HuH-7.5 (cell line): ENCODE data around the gene ARID1B.

ENCODE experiments used
- DNase-seq: peaks from one replicate; pipeline ENCODE4 v3.0.0; 2011; ENCODE audit warnings: low spot score

The ARID1B gene

DNA sequence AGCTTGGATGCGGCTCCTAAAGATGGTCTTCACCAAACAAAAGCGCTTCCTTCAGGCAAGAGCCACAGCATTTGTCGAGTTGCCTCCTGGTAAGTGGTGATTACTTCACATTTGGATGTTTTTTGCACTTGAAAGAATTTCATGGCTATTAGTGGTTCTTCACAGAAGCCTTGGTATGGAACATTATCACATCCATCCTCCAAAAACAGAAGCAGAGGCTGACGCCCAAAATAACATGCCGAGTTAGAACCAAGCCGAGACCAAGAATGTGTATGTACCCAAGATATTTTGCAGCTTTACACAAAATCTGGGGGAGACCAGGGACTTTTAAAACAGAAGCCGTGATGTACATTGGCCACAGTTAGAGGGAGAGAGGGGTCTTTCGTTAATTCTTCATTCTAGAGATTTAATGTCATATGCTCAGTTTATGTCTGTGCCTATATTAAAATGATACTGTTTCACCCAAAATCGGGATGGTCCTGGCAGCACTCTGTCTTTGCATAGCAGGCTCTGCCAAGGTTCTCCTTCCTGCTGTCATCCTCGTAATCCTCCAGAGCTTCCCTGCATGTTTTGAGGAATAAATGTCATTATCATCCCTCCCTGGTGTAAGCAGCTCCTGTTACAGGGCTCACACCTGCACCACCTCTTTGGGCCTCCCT lies 436.9 kb downstream of the ARID1B start:
- no peak for DNase-seq

DNA sequence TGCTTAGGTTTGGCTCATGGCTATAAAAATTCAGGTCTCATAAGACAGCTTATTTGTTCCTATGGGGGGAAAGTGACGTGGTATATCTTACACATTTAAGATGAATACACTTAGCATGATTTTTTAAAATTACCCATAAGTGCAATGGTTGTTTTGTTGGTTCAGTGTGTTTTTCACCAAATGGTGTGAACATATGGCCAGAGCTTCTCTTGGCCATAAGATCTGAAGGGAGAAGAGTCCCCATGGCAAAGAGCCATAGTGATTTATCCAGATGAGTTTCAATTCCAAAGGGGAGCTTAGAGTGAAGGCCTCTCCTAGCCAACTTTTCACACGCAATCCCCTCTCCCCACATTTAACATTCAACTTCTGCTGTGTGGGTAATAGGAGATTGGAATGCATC lies 438.5 kb downstream of the ARID1B start:
- no peak for DNase-seq

DNA sequence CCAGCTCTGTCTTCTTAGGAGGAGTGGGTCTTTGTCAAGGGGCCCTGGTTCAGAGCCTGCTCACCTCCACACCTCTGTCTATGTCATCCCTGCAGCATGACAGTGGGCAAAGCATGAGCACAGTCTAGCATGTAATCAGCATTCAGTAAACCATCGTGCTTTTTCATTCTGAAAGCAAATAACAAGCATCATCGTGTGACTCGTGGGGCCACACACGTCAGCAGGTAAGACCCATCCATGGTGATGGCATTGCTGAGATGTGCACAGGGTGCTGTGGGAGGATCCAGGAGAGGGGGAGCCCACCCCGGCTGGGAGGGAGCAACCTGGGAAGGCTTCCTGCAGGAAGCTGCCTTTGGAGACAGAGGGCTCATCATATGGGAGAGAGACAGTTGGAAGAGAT lies 439.4 kb downstream of the ARID1B start:
- no peak for DNase-seq

DNA sequence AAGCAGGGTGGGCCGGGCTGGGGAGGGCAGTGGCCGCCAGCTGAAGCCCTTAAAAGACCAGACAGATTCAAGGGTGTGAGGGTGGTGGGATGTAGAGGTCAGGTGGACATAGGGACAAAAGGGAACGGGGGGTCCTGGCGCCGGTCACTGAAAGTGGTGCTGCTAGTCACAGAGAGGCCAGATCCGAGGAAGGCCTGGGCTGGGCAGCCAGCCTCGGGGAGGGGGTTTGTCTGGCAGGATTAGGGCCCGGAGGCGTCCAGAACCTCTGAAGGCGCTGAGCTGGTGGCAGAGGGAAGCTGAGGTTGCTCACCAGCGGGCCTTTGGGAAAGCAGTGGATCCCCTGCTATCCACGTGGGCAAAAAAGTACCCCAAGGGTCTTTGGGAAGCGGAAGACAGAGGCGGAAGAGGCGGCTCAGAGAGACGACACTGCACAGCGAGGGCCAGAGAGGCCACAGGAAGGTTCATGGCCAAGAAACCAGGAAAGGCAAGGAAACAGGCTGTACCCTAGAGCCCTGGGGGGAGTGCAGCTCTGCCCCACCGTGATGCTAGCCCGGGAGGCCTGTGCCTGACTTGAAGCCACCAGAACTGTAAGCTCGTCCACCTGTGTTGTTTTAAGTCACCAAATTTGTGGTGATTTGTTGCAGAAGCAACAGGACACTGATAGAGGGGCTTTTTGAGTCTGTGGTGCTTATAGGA lies 440.2 kb downstream of the ARID1B start:
- no peak for DNase-seq

DNA sequence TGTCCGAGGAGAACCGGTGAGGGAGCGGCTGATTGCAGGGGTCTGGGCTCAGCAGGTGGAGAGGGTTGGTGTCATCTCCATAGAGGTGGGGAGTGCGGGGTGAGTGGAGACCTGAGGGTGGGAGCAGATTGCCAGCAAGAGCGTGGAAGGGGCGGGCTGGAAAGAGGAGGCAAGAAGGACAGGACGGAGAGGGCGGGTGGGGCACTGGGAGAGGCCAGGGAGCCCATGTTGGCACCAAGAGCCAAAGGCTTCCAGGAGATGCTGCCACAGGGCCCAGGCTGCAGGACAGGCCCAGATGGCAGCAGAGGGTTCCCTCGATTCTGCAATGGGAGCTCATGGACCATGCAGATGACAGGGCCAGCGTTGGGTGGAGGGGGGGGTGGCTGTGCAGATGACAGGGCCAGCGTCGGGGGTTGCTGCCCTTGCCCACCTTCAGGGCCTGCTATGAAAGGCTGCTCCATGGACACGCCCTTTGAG lies 440.8 kb downstream of the ARID1B start:
- DNase-seq: no peak

DNA sequence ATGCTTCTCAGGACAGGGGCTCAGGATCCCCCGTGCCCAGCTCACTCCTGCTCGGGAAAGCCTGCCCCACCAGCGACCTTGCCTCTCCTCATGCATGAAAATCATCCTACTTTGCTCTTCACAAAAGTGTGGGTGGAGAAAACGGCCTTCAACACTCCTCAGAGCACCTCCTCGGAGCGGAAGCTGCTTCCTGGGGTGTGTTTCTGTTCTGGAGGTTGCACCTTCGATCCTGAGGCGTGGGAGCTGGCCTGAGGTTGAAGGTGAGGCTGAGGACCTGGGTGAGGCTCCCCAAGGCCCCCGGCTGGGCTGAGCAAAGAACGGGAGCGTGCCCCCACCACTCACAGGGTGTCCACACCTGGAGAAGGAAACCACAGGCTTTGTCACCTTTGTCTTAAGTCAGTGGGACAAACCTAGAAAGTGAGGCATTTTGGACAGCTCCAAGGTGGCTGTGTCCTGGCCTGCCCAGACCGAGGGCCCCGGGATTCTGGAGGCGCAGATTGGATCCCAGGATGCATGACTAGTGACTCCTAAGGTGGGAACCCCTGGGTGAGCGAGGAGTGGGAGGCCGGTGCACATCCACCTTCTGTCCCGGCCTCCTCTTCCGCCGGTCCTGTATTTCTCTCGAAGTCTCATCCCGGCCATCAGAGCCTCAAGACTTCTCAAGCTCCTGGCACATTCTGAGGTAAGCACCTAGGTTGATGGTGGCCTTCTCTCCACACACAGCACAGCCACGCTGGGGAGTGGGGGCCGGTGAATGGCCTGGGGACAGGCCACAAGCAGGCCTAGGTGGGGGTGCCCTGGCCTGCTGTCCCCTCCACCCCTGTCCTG lies 441.4 kb downstream of the ARID1B start:
- DNase-seq: no peak

DNA sequence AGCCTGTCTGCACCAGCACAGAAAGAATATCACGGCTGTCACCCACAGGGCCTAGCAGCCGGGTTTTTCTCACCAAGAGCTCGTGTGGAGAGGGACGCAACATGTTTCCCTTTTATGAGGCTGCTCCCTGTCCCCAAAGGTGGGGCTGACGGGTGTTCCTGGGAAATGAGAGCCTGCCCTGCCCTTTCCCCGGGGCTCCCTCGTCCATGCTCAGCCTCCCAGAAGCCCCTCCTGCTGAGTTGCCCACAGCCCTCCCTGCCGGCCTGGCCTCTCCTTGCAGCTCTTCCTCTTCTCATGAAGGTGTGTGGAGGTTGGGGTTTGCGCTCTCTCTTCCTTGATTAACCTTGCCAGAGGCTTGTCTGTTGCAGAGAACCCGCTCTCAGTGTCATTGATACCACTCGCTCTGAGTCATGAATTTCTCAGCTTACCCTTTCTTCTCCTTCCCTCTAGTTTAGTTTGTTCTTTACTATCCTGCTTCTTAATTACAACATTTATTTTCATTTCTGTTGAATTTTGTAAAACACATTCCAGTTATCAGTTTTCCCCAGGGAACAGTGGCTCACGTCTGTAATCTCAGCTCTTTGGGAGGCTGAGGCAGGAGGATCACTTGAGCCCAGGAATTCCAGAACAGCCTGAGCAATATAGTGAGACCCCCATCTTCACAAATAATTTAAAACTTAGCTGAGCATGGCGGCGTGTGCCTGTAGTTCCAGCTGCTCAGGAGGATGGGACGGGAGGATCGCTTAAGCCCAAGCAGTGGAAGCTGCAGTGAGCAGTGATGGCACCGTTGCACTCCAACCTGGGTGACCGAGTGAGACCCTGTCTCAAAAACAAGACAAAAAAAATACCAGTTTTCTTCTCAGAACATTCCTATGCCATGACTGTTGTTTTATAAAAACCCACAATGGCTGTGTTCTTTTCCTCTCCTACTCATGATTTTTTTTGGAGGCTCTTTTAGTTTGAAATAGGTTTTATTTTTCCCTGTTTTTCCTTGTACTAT lies 442.3 kb downstream of the ARID1B start:
- no peak for DNase-seq

DNA sequence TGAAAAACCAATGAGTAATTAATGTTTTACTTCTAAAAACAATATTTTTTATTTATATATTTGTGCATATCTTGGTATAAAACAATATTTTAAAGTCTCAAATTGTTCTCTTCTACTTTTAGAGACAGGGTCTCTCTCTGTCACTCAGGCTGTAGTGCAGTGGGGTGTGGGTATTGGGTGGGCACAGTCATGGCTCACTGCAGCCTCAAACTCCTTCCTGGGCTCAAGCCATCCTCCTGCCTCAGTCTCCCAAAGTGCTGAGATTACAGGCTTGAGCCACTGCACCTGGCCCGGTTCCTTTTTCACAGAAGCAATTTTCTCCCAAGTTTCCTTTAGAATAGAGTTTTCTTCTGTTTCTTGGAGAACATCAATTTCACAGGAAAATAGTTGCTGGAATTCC lies 443.3 kb downstream of the ARID1B start:
- no peak for DNase-seq

DNA sequence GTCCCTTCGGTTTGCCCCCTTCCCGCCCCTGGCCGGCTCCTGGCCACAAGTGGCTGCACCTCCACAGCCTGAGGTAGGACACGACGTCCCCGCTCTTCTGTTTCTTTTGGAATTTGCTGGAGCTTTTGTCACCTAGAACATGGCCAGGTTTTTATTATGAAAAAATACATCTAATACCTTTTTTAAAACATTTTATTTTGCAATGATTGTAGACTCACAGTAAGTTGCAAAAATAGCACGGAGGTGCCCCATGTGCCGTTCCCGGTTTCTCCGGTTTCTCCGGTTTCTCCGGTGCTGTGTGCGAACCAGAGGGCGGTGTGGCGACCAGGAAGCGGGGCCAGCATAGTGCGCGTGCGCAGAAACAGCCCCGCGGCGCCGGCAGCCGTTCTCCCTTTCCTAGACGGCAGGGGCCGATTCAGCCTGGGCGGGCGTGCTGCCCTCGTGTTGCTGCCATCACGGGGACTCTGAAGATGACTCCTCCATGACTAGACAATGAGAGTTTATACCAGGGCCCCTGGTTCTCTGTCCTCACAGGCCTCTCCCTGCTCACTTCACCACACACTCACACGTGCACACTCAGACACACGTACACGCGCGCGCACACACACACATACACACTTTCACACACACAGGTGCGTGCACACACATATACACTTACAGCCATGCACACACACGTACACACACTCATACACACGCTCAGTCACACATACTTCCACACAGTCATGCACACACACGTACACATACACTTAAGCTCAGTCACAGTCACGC lies 444.1 kb downstream of the ARID1B start:
- DNase-seq: peak; percentile 90

DNA sequence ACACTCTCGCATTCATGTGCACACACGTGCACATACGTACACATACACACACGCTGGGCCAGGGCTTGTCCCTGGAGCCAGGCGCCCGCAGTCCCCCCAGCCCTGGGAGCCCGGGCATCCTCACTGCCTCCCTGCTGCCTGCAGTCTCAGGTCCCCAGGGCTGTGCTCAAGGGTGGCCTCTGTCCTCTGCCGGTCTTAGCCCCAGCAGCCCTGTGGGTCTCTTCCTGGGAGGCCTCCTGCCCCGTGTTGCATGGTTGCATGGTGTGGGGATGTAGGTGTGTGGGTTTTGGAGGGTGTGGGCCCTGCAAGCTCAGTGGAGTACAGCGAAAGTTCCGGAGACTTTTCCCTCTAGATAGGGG lies 444.6 kb downstream of the ARID1B start:
- DNase-seq: no peak

DNA sequence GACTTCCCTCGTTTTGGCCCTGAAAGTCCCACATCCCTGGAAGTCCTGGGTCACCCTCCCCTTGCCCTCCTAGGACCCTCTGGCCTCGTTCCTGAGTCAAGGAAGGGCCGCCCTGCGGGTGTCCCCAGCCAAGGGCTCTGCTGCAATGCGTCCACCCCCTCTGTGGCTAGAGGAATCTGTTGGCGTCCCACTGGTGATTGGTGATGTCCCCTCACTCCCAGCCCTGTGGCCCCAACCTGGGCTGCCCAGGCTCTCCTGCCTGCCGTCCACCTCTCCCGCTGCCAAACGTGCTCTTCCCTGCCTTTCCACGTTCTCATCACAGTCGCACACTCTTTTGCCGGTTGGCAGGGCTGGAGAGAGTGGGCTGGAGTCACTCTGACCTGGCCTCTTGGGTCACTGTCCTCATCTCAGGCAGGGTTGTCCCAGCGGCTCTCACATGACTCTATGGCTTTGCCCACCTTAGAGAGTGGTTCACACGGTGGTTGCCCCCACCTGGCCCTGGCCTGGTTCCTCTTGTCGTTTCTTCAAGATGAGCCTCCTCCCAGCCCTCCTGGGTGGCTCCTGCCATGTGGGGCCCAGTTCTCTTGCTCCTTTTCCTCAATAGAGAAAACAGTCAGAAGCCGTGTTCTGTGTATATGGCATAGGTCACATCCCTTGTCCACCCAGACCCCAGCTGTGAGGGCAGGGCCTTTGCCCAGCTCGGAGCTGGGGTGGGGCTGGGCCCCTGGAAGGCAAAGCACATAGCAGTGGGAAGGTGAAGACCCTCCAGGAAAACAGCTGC lies 445.2 kb downstream of the ARID1B start:
- DNase-seq: no peak

DNA sequence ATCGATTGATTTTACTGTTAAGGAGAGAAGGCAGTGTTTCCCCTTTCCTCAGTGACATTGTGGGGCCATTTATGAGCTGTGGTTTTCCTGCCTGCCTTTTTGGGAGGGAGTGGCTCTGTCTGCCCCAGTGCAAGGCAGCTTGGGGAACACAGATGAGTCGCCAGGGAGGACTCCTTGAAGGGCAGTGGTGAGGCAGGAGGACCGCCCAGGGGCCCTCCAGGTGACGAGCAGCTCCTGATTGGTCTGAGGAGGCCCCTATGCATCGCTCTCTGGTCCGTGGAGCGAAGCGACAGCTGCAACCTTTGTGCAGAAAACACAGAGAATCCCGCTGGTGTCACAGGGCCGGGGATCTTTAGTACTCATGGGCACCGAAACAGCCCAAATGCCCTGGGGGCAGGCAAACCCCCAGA lies 445.8 kb downstream of the ARID1B start:
- no peak for DNase-seq

DNA sequence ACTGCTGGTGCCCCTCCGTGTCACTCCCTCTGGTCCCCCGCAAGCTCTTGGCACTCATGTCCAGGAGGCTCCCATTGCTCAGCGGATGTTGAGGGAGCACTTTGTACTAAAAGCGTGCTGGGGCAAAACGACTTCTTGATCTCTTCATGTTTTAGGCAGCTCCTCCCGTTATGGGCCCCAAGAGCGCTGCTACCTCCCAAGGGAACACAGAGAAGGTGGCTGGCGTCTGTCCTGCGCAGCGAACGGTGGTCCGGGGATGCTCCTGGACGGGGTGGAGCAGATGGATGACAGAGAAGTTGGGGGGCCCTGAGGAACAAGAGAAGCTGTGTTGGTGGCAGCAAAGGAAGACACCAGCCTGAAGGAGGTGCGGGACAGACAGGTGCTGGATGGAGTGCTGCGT lies 446.3 kb downstream of the ARID1B start:
- DNase-seq: no peak

DNA sequence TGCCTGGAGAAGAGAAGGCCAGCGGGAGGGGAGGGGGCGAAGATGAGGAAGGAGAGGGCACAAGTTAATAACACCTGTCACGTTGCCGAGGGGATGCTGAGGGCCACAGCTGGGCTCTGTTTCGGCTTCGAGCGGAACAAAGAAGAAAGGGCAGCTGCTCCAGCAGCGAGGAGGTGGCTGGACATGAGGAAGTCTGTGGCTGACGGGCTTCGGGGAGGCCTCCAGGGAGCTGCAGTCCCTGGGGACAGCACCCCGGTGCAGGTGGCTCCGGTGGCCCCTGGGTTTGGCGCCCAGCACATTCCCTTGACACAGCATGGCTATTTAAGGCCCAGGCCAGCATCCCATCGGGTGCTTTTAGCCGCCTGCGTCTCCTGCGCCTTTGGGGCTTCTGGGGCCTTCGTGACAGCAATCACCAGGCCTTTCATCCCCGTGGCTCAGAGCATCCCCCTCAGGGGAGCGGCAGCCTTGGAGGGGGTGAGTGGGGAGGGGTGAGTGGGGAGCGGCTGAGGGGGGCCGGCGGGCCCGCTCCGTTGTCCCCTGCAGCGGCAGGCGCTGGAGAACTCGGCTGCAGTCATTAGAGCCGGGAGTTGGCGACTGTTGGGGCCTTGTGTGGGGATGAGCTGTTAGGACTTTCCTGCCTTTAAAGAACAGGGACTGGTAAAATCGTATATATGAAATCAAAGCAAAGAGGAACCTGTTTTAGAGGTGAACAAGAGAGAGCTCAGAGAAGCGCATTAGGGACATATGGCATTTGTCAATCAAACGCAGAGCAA lies 447.2 kb downstream of the ARID1B start:
- no peak for DNase-seq

DNA sequence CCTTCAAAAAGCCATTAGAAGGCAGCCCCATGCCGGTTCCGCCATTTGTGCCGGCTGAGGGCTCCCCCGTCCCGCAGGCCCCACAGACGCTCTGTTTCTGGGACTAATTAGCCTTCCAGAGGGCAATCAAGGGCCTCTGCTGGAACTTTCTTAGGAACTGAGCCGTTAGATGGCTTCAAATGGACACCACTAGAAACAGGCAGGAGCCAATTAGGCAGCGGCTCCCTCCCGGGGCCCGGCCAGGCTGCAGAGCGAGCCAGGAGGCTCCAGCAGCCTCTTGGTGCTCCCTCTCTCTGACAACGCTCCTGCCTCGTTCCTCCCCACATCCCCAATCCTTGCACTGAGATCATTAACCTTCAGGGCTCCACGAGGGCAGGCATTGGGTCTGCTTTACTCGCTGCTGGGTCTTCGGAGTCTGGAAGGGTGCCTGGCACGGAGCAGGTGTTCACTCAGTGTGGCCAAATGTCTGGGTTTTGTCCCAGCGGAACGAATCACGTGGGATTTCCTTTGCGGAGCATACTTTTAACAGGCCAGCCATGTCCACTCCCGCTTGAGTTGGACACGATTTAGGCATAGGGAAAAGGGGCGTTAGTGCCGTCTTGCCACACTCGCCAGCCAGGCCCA lies 447.9 kb downstream of the ARID1B start:
- DNase-seq: no peak

DNA sequence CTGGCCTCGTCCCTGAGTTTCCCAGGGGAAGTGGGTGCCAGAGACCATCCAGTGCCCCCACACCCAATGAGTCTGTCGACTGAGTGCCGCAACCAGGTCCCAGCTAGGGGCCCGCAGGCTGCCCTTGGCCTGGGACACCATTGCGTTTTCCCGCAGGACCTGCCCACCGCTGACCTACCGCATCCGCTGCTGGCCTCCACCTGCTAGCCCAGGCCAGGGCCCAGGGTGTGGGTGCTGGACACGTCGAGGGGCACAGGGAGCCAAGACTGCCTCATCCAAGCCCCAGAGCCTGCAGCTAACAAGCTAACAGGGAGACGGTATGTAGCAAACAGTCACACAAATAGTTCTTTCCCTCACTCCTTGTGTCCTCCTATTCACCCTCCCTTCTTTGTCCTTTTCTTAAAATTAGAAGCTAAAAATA lies 448.4 kb downstream of the ARID1B start:
- no peak for DNase-seq

DNA sequence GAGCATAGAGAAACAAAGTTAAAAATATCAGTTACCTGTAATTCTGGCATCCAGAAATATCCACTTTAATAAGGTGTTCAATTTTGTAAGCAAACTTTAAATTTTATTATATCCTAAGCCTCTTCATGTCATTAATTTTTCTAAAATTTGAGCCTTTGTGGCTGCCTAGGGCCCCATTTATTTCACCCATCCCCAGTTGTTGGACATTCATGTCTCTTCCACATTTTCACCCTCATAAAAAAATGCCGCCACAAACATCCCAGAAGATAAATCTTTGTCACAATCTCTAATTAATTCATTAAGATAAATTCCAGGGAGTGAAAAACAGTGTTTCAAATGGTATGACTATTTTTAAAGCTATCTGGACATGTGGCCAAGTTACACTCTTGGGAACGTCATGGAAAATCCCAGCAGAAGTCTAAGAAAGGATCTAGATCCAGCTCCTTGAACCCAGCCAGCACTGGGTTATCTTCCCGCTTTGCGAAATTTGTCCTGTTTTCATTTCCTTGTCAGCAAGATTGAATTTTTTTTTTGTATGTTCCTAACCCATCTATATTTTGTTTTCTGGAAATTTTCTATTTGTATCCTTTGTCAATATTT lies 448.9 kb downstream of the ARID1B start:
- DNase-seq: no peak

DNA sequence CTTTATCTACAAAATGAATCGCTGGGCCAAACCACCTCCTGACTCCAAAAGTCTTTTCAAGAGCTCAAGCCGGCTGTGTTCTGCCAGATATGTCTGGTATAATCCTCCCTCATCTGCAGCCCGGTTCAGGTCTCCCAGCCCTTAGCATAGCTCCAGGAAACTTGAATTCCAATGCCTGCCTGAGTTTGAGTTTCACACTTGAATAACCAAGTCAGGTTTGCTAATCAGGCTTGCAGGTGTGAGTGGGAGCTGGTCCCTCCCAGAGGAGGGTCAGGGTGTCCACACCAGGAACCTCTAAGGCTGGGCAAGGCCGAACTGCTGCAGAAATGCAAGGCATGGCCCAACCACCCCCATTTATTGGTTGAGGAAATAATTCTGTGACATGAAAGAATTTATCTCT lies 449.6 kb downstream of the ARID1B start:
- no peak for DNase-seq
